ENCODE measurements around the gene FBN1. TPM values are rescaled to one million over a fixed set of nuclear protein-coding genes. Genes with fewer than 3 reads are reported as not detected.

The FBN1 gene
- total and polyA plus RNA-seq, 2 of the 13 experiments (the other 11 are each of a cell fraction or from before 2014, with no cell fraction given): 1.5 to 3.0 TPM

GRCh38 chr15:48411971-48412591 is 233.4 kb downstream of the FBN1 start:
- 58% methylated on average over 6 of the region's 6 CpGs for WGBS (ENCODE audit: low lambda C conversion rate)
- H3K79me2 ChIP-seq (ENCODE audit: insufficient read depth, low read length): no peaks in the 10 kb centered on the region
- no peaks in the 10 kb centered on the region for H3K27me3 ChIP-seq (ENCODE audit: control insufficient read depth in 1 of 2, insufficient read depth in 2 of 2, low read length in 2 of 2)
- no TSS peak for BruUV-seq (replicated peaks)
- no peaks in the 10 kb centered on the region for H4K20me1 ChIP-seq (ENCODE audit: insufficient read depth, low read length)
- DNase-seq (ENCODE audit: low spot score) (no peak), ATAC-seq (no peak), FAIRE-seq (no peak)
- in situ Hi-C loops (cut with HindIII; ENCODE audit: extremely low pct_ligation_motif_present, low pct_unique_long_range_greater_than_20kb) (no loop called here), intact Hi-C loops (cut with micrococcal nuclease; ENCODE audit: unreplicated experiment) (loop anchor here (10.0 kb wide), 1 partner anchor 103 kb away; no protein-coding TSS in a partner anchor)
- no peaks in the 10 kb centered on the region for H3K9me3 ChIP-seq (ENCODE audit: low read length)
- CTCF ChIA-PET (ENCODE audit: low intra/inter-chr PET ratio, low total read pairs): no interaction called here
- H2AFZ ChIP-seq (ENCODE audit: low read length): no peak overlapping the region
- H3K27ac ChIP-seq (ENCODE audit: extremely low read length, insufficient read depth, low read length): no peak overlapping the region
- no peaks in the 10 kb centered on the region for H3K36me3 ChIP-seq (replicated peaks in 1 of 2; ENCODE audit: control insufficient read depth in 1 of 2, insufficient read depth in 2 of 2, low read length in 2 of 2)
- TF ChIP-seq ZNF12 (CRISPR knock-in tag; IDR thresholded peaks at IDR 0.05) (no peak), KMT2B (CRISPR knock-in tag; IDR thresholded peaks at IDR 0.05) (no peak), ATF3 (CRISPR knock-in tag; IDR thresholded peaks at IDR 0.05) (no peak)
- POLR2A ChIA-PET: no interaction called here
- H3K9ac ChIP-seq (ENCODE audit: insufficient read depth, low read depth, low read length): no peak overlapping the region
- no peak overlapping the region for H3K4me3 ChIP-seq (replicated peaks in 1 of 3; ENCODE audit: insufficient read depth in 1 of 3, low read depth in 2 of 3, low read length in 3 of 3)
- H3K4me1 ChIP-seq (ENCODE audit: insufficient read depth, low read length): peaks cover 11% of the 10 kb centered on the region
- no peak overlapping the region for H3K4me2 ChIP-seq (ENCODE audit: low read depth, low read length)

GRCh38 chr15:48409623-48410022 is 235.9 kb downstream of the FBN1 start:
- Histone ChIP-seq H3K79me2 (ENCODE audit: insufficient read depth, low read length) (no peaks in the 10 kb centered on the region), H3K4me3 (replicated peaks in 1 of 3; ENCODE audit: insufficient read depth in 1 of 3, low read depth in 2 of 3, low read length in 3 of 3) (no peak overlapping the region), H3K9ac (ENCODE audit: insufficient read depth, low read depth, low read length) (no peak overlapping the region), H3K4me2 (ENCODE audit: low read depth, low read length) (no peak overlapping the region), H3K27ac (ENCODE audit: extremely low read length, insufficient read depth, low read length) (no peak overlapping the region), H3K9me3 (ENCODE audit: low read length) (no peaks in the 10 kb centered on the region), H3K27me3 (ENCODE audit: control insufficient read depth in 1 of 2, insufficient read depth in 2 of 2, low read length in 2 of 2) (no peaks in the 10 kb centered on the region), H3K36me3 (replicated peaks in 1 of 2; ENCODE audit: control insufficient read depth in 1 of 2, insufficient read depth in 2 of 2, low read length in 2 of 2) (no peaks in the 10 kb centered on the region), H4K20me1 (ENCODE audit: insufficient read depth, low read length) (no peaks in the 10 kb centered on the region), H2AFZ (ENCODE audit: low read length) (no peak overlapping the region), H3K4me1 (ENCODE audit: insufficient read depth, low read length) (peaks cover 27% of the 10 kb centered on the region)
- BruUV-seq (replicated peaks): no TSS peak
- DNase-seq (ENCODE audit: low spot score): no peak
- intact Hi-C loops (cut with micrococcal nuclease; ENCODE audit: unreplicated experiment): loop anchor here (10.0 kb wide), 1 partner anchor 105 kb away; no protein-coding TSS in a partner anchor
- TF ChIP-seq ZNF597 (CRISPR knock-in tag; IDR thresholded peaks at IDR 0.05) (no peak), ATF7 (IDR thresholded peaks at IDR 0.05) (no peak), ATF7 (CRISPR knock-in tag; IDR thresholded peaks at IDR 0.05) (no peak), ATRX (CRISPR knock-in tag; IDR thresholded peaks at IDR 0.05; ENCODE audit: borderline replicate concordance) (no peak), JDP2 (CRISPR knock-in tag; IDR thresholded peaks at IDR 0.05; ENCODE audit: borderline replicate concordance) (no peak), THAP9 (CRISPR knock-in tag; IDR thresholded peaks at IDR 0.05; ENCODE audit: borderline replicate concordance) (no peak), PAX8 (CRISPR knock-in tag; IDR thresholded peaks at IDR 0.05; ENCODE audit: borderline replicate concordance) (no peak), RNF2 (conservative IDR thresholded peaks at IDR 0.05; ENCODE audit: low read depth) (no peak)
- in situ Hi-C loops (cut with HindIII; ENCODE audit: extremely low pct_ligation_motif_present, low pct_unique_long_range_greater_than_20kb): no loop called here
- ChIA-PET POLR2A (no interaction called here), CTCF (ENCODE audit: low intra/inter-chr PET ratio, low total read pairs) (no interaction called here)
- no peak for FAIRE-seq
- ATAC-seq: no peak
- 45% methylated on average over 2 of the region's 2 CpGs for WGBS (ENCODE audit: low lambda C conversion rate)
